CD14-positive monocyte (primary cell): Measurements from ENCODE around the gene P4HB. TPM values are rescaled to one million over a fixed set of nuclear protein-coding genes. Genes with fewer than 3 reads are reported as not detected.

ENCODE experiments used
- DNase-seq, 3 donors: peaks; one replicate each; pipeline ENCODE4 v3.0.0-alpha.2; 2011 to 2022
- H2AFZ ChIP-seq: 2 replicates; pipeline ENCODE4 v1.6.0; 2012; ENCODE audit warnings: mild to moderate bottlenecking, low read depth, low read length, inconsistent platforms; ENCODE audit not compliant: insufficient read depth, poor library complexity, severe bottlenecking
- H3K27ac ChIP-seq, 2 donors: 1 replicate in 1 of 2; 2 replicates in 1 of 2; pipeline ENCODE4 v1.5.1; 2012 to 2013; ENCODE audit warnings: low read length in 2 of 2, control low read depth in 1 of 2, inconsistent platforms in 1 of 2, low read depth in 1 of 2, mild to moderate bottlenecking in 1 of 2
- H3K27me3 ChIP-seq, 2 donors: one replicate each; pipeline versions ENCODE4 v1.6.0 to v1.6.1; 2011 to 2013; ENCODE audit warnings: low read length in 2 of 2; ENCODE audit not compliant: control insufficient read depth in 2 of 2, insufficient read depth in 2 of 2
- H3K36me3 ChIP-seq, 2 donors: replicated peaks in 1 of 2; 1 replicate in 1 of 2; 2 replicates in 1 of 2; pipeline versions ENCODE4 v1.5.1 to v1.6.1; 2012 to 2013; ENCODE audit warnings: low read length in 2 of 2, control low read depth in 1 of 2, inconsistent platforms in 1 of 2, mild to moderate bottlenecking in 1 of 2; ENCODE audit not compliant: insufficient read depth in 2 of 2, control insufficient read depth in 1 of 2
- H3K4me1 ChIP-seq, 2 donors: 1 replicate in 1 of 2; 2 replicates in 1 of 2; pipeline versions ENCODE4 v1.5.1 to v1.6.1; 2012 to 2013; ENCODE audit warnings: low read length in 2 of 2, control low read depth in 1 of 2, inconsistent platforms in 1 of 2, mild to moderate bottlenecking in 1 of 2, moderate library complexity in 1 of 2; ENCODE audit not compliant: insufficient read depth in 2 of 2, control insufficient read depth in 1 of 2
- H3K4me2 ChIP-seq: replicated peaks from 2 replicates; pipeline ENCODE3; 2012; ENCODE audit warnings: low read length, moderate library complexity, mild to moderate bottlenecking; ENCODE audit not compliant: poor library complexity, severe bottlenecking; ENCODE audit errors: extremely low read depth
- H3K4me3 ChIP-seq, 3 experiments: fragments of 200-600 bp in 1 of 3; sonication (generic) in 1 of 3; replicated peaks in 1 of 3; 1 replicate in 2 of 3; 2 replicates in 1 of 3; pipeline ENCODE4 v1.5.1; 2011 to 2013; ENCODE audit warnings: low read length in 3 of 3, mild to moderate bottlenecking in 3 of 3, control low read depth in 2 of 3, low read depth in 2 of 3, inconsistent platforms in 1 of 3, moderate library complexity in 1 of 3
- H3K79me2 ChIP-seq: 2 replicates; pipeline ENCODE4 v1.6.0; 2012; ENCODE audit warnings: mild to moderate bottlenecking, control low read depth, inconsistent platforms, low read length, moderate library complexity; ENCODE audit not compliant: insufficient read depth
- H3K9ac ChIP-seq: 2 replicates; pipeline ENCODE4 v1.6.0; 2017; ENCODE audit warnings: low read length, mild to moderate bottlenecking; ENCODE audit not compliant: insufficient read depth, poor library complexity, severe bottlenecking
- H3K9me3 ChIP-seq, 2 donors: replicated peaks in 1 of 2; 1 replicate in 1 of 2; 2 replicates in 1 of 2; pipeline versions ENCODE4 v1.5.1 to v1.6.1; 2012 to 2013; ENCODE audit warnings: low read length in 2 of 2, control low read depth in 1 of 2; ENCODE audit not compliant: control insufficient read depth in 1 of 2, insufficient read depth in 1 of 2
- H4K20me1 ChIP-seq: 2 replicates; pipeline ENCODE4 v1.6.0; 2012; ENCODE audit warnings: mild to moderate bottlenecking, low read length, control low read depth, moderate library complexity; ENCODE audit not compliant: insufficient read depth
- H3K27ac Mint-ChIP-seq, 7 donors: one replicate each; pipeline ENCODE4 v1.8.0; 2020; ENCODE audit warnings: mild to moderate bottlenecking in 7 of 7, mixed read lengths in 7 of 7, moderate library complexity in 6 of 7, inconsistent platforms in 2 of 7
- H3K27me3 Mint-ChIP-seq, 3 donors: one replicate each; pipeline ENCODE4 v1.8.0; 2021 to 2022; ENCODE audit warnings: low read depth in 3 of 3, mild to moderate bottlenecking in 3 of 3, mixed read lengths in 3 of 3, moderate library complexity in 3 of 3, inconsistent platforms in 1 of 3
- H3K36me3 Mint-ChIP-seq, 2 donors: one replicate each; pipeline ENCODE4 v1.8.0; 2020; ENCODE audit warnings: mixed read lengths in 2 of 2, inconsistent platforms in 1 of 2, mild to moderate bottlenecking in 1 of 2
- H3K4me1 Mint-ChIP-seq: one replicate; pipeline ENCODE4 v1.8.0; 2020; ENCODE audit warnings: mild to moderate bottlenecking, mixed read lengths
- H3K4me3 Mint-ChIP-seq, 2 donors: one replicate each; pipeline ENCODE4 v1.8.0; 2020; ENCODE audit warnings: mild to moderate bottlenecking in 2 of 2, mixed read lengths in 2 of 2, moderate library complexity in 1 of 2
- H3K9me3 Mint-ChIP-seq, 7 donors: one replicate each; pipeline ENCODE4 v1.8.0; 2020 to 2022; ENCODE audit warnings: mixed read lengths in 7 of 7, mild to moderate bottlenecking in 6 of 7, moderate library complexity in 6 of 7, inconsistent platforms in 2 of 7
- WGBS: methylation state at CpG from one replicate; pipeline ENCODE4 v1.1.5; 2013; ENCODE audit warnings: missing lambda C conversion rate; ENCODE audit not compliant: insufficient coverage; 5-methylcytosine and 5-hydroxymethylcytosine counted together
- intact Hi-C, 2 donors: fragments of 100-400 bp; cut with micrococcal nuclease; formaldehyde crosslinking; loops; one replicate each; pipeline versions ENCODE4 v1.15.0 to v1.15.1; 2023
- polyA plus RNA-seq, 3 donors: library from polyadenylated mRNA; depleted of rRNA in 1 of 3; unstranded in 2 of 3; stranded (reverse) in 1 of 3; fragments of 300-500 nt in 2 of 3; fragments of >200 nt in 1 of 3; fragmentation: Illumina TruSeq in 2 of 3; gene quantifications; 1 replicate in 2 of 3; 2 replicates in 1 of 3; pipeline ENCODE4 v1.2.3, GENCODE V29; 2012 to 2021
- TF ChIP-seq, protein P1 (sequence below): fragments of 200-600 bp; IDR thresholded peaks from one replicate; pipeline ENCODE4 v1.8.0; 2022; ENCODE audit warnings: antibody characterized with exemption, mild to moderate bottlenecking

The P4HB gene
- polyA plus RNA-seq, 3 donors = 108 to 297 (median 291) TPM

DNA sequence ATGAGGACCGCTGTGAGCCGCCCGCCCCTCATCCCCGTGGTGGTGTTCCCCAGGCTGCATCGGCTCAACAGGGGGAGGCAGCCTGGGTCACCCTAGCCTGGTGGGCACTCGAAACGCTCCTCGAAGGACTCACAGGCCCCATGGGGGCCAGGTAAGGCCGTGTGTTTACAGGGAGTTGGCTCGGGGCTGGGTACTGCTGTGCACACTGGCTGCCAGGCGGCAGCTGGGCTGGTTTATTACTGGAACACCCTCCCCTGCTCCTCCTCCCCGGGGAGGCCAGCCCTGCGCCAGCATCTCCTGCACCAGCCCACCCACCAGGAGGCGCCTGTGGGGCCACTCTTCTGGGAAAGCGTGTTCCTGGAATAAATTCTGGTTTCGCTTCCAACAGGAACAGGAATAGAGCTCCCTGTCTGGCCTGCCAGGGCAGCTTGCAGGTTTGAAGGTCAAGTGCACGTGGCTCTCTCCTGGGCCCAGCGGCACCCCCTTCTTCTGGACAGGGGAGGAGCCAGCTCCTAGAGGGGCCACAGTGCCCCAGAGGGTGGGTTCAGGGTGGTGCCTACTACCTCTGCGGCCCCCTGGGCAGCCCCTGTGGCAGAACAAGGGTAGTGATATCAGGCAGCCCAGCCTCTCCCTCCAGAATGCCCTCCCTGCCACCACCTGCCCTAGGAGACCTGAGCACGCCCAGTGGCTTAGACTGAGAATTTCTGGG lies 38.6 kb downstream of the P4HB start:
- H3K36me3 ChIP-seq = peaks cover 11 to 14% of the 10 kb centered on the region in 2 donors
- peaks cover 4 to 10% of the 10 kb centered on the region in 2 donors for H3K4me1 ChIP-seq
- peaks cover 5% of the 10 kb centered on the region for H3K79me2 ChIP-seq
- peak in 2 of 3 donors; percentile 33 to 46 for DNase-seq
- no peak overlapping the region for H2AFZ ChIP-seq
- H3K27ac ChIP-seq = no peak overlapping the region
- peaks cover 8% of the 10 kb centered on the region for H3K4me1 Mint-ChIP-seq
- no peak overlapping the region for H3K27ac Mint-ChIP-seq
- TF ChIP-seq, protein P1, sequence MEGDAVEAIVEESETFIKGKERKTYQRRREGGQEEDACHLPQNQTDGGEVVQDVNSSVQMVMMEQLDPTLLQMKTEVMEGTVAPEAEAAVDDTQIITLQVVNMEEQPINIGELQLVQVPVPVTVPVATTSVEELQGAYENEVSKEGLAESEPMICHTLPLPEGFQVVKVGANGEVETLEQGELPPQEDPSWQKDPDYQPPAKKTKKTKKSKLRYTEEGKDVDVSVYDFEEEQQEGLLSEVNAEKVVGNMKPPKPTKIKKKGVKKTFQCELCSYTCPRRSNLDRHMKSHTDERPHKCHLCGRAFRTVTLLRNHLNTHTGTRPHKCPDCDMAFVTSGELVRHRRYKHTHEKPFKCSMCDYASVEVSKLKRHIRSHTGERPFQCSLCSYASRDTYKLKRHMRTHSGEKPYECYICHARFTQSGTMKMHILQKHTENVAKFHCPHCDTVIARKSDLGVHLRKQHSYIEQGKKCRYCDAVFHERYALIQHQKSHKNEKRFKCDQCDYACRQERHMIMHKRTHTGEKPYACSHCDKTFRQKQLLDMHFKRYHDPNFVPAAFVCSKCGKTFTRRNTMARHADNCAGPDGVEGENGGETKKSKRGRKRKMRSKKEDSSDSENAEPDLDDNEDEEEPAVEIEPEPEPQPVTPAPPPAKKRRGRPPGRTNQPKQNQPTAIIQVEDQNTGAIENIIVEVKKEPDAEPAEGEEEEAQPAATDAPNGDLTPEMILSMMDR = peak; percentile 41
- intact Hi-C loops = loop anchor here in 1 of 2 donors (5.0 kb wide), 1 partner anchor 36 kb away; no protein-coding TSS in a partner anchor
- H3K9me3 Mint-ChIP-seq = no peaks in the 10 kb centered on the region
- peak overlapping the region; percentile 4 for H3K9ac ChIP-seq
- peaks cover 14% of the 10 kb centered on the region for H4K20me1 ChIP-seq
- H3K36me3 Mint-ChIP-seq = peaks cover 12 to 19% of the 10 kb centered on the region in 2 donors
- 64% methylated on average over 11 of the region's 20 CpGs for WGBS
- peaks cover 0 to 13% (median 8%) of the 10 kb centered on the region in 3 donors for H3K27me3 Mint-ChIP-seq
- no peaks in the 10 kb centered on the region for H3K9me3 ChIP-seq
- peaks cover 0 to 4% of the 10 kb centered on the region in 2 donors for H3K27me3 ChIP-seq
- no peak overlapping the region for H3K4me3 Mint-ChIP-seq
- no peak overlapping the region for H3K4me3 ChIP-seq
- peak overlapping the region; percentile 1 for H3K4me2 ChIP-seq

DNA sequence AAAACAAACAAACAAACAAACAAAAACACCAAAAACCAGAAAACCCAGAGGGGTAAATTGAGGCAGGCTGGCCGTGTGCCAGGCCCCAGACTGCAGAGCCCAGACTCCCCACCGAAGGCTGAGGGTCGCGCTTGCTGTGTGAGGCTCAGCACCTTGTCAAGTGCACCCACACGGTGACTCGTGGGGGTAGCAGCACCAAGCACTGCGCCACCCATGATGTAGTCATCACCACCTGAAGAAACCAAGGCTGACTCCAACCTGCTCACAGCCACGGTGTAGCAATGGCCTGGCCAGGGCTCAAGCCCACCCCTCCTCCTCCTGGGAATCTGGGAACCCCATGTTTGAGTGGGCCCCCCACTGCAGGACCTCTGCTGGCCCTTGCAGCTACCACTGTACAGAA lies 39.2 kb downstream of the P4HB start:
- no peak overlapping the region for H3K4me2 ChIP-seq
- no peak overlapping the region for H3K9ac ChIP-seq
- WGBS = 95% methylated on average over 6 of the region's 8 CpGs
- DNase-seq = no peak
- intact Hi-C loops = loop anchor here in 1 of 2 donors (5.0 kb wide), 1 partner anchor 36 kb away; no protein-coding TSS in a partner anchor
- peaks cover 12% of the 10 kb centered on the region for H4K20me1 ChIP-seq
- H3K79me2 ChIP-seq = peaks cover 3% of the 10 kb centered on the region
- Mint-ChIP-seq H3K27ac (no peak overlapping the region), H3K36me3 (peaks cover 10 to 17% of the 10 kb centered on the region in 2 donors), H3K27me3 (peaks cover 0 to 17% (median 9%) of the 10 kb centered on the region in 3 donors), H3K4me3 (no peak overlapping the region), H3K9me3 (no peaks in the 10 kb centered on the region), H3K4me1 (peaks cover 8% of the 10 kb centered on the region)
- H3K9me3 ChIP-seq = no peaks in the 10 kb centered on the region
- H3K27me3 ChIP-seq = peaks cover 0 to 4% of the 10 kb centered on the region in 2 donors
- peaks cover 4 to 10% of the 10 kb centered on the region in 2 donors for H3K4me1 ChIP-seq
- H3K27ac ChIP-seq = no peak overlapping the region
- no peak overlapping the region for H2AFZ ChIP-seq
- TF ChIP-seq, protein P1 = no peak
- H3K36me3 ChIP-seq = peaks cover 11 to 14% of the 10 kb centered on the region in 2 donors
- H3K4me3 ChIP-seq = no peak overlapping the region
